ENCODE results near the gene PRSS12.

GRCh38 chr4:118313098-118313497 lies 39.7 kb downstream of the PRSS12 start:
- no peak for TF ChIP-seq CTCF (IDR thresholded peaks at IDR 0.05)
- no peak for TF ChIP-seq EP300 (IDR thresholded peaks at IDR 0.05)

All from ovary (tissue), 3 donors.